Liver (tissue), 9 donors: ENCODE results near the gene TMEM45A. TPM values are rescaled to one million over a fixed set of nuclear protein-coding genes. Genes with fewer than 3 reads are reported as not detected.
"Not testable (repeated sequence)": the region's sequence is repeated elsewhere in the genome, so short reads cannot be mapped to it uniquely, and the experiment has no call there.

Experiments used
- DNase-seq: peaks from one replicate; pipeline ENCODE4 v3.0.0-alpha.2; 2017; ENCODE audit warnings: low spot score
- H3K27ac ChIP-seq, 2 donors: one replicate each; pipeline ENCODE4 v1.7.0; 2013; ENCODE audit warnings: inconsistent platforms in 2 of 2, low read length in 2 of 2, control low read depth in 1 of 2, low read depth in 1 of 2, mild to moderate bottlenecking in 1 of 2
- H3K27me3 ChIP-seq, 4 donors: one replicate each; pipeline versions ENCODE4 v1.6.1 to v1.7.0; 2013; ENCODE audit warnings: low read length in 3 of 4, inconsistent platforms in 1 of 4, mild to moderate bottlenecking in 1 of 4, moderate library complexity in 1 of 4; ENCODE audit not compliant: control insufficient read depth in 4 of 4, insufficient read depth in 4 of 4
- H3K36me3 ChIP-seq, 4 donors: one replicate each; pipeline versions ENCODE4 v1.6.1 to v1.7.0; 2013; ENCODE audit warnings: low read length in 3 of 4, mild to moderate bottlenecking in 3 of 4, low read depth in 1 of 4, moderate library complexity in 1 of 4; ENCODE audit not compliant: control insufficient read depth in 4 of 4, insufficient read depth in 3 of 4
- H3K4me1 ChIP-seq, 4 donors: one replicate each; pipeline versions ENCODE4 v1.6.1 to v1.7.0; 2013; ENCODE audit warnings: low read length in 3 of 4, mild to moderate bottlenecking in 3 of 4, moderate library complexity in 1 of 4; ENCODE audit not compliant: control insufficient read depth in 4 of 4, insufficient read depth in 4 of 4
- H3K4me3 ChIP-seq, 3 donors: one replicate each; pipeline versions ENCODE4 v1.6.1 to v1.7.0; 2013; ENCODE audit warnings: low read length in 3 of 3, control low read depth in 1 of 3, low read depth in 1 of 3, mild to moderate bottlenecking in 1 of 3
- H3K9ac ChIP-seq, 2 donors: one replicate each; pipeline ENCODE4 v1.7.0; 2013; ENCODE audit warnings: low read length in 2 of 2, mild to moderate bottlenecking in 2 of 2, moderate library complexity in 2 of 2, control low read depth in 1 of 2, low read depth in 1 of 2
- H3K9me3 ChIP-seq, 4 donors: one replicate each; pipeline versions ENCODE4 v1.6.1 to v1.7.0; 2013; ENCODE audit warnings: low read length in 3 of 4; ENCODE audit not compliant: control insufficient read depth in 4 of 4
- FOXA1 ChIP-seq: IDR thresholded peaks from 2 replicates; pipeline ENCODE4 v1.6.1; 2016; ENCODE audit warnings: antibody characterized with exemption
- FOXA2 ChIP-seq: IDR thresholded peaks from 2 replicates; pipeline ENCODE4 v1.6.1; 2016; ENCODE audit warnings: antibody characterized with exemption
- GABPA ChIP-seq, 2 donors: IDR thresholded peaks in 1 of 2; conservative IDR thresholded peaks in 1 of 2; 2 replicates each; pipeline ENCODE4 v1.6.1; 2016; ENCODE audit warnings: antibody characterized with exemption in 2 of 2, mild to moderate bottlenecking in 1 of 2, moderate library complexity in 1 of 2
- HNF4A ChIP-seq, 2 donors: conservative IDR thresholded peaks; 2 replicates each; pipeline ENCODE4 v1.6.1; 2016; ENCODE audit warnings: antibody characterized with exemption in 2 of 2, mild to moderate bottlenecking in 2 of 2
- HNF4G ChIP-seq: IDR thresholded peaks from 2 replicates; pipeline ENCODE4 v1.6.1; 2016; ENCODE audit warnings: antibody characterized with exemption
- JUND ChIP-seq, 2 donors: IDR thresholded peaks; 2 replicates each; pipeline ENCODE4 v1.6.1; 2016; ENCODE audit warnings: antibody characterized with exemption in 2 of 2
- NR2F2 ChIP-seq: IDR thresholded peaks from 2 replicates; pipeline ENCODE4 v1.6.1; 2016; ENCODE audit warnings: antibody characterized with exemption
- TAF1 ChIP-seq: conservative IDR thresholded peaks from 2 replicates; pipeline ENCODE4 v1.6.1; 2016; ENCODE audit warnings: antibody characterized with exemption, mild to moderate bottlenecking
- YY1 ChIP-seq: IDR thresholded peaks from 2 replicates; pipeline ENCODE4 v1.6.1; 2016; ENCODE audit warnings: antibody characterized with exemption, mild to moderate bottlenecking
- WGBS: extraction: QIAGEN DNeasy Blood & Tissue Kit; methylation state at CpG from one replicate; pipeline ENCODE4 v1.1.7; 2013; 5-methylcytosine and 5-hydroxymethylcytosine counted together
- polyA plus RNA-seq, 2 donors: library from polyadenylated mRNA; stranded (reverse) in 1 of 2; unstranded in 1 of 2; fragments of 200-250 nt in 1 of 2; fragments of >200 nt in 1 of 2; fragmentation: Nextera tagmentation in 1 of 2; extraction: Ambion mirVana in 1 of 2; gene quantifications; one replicate each; pipeline versions ENCODE4 v1.2.1 to v1.2.3, GENCODE V29; 2013 to 2015
- total RNA-seq, 2 donors: library from RNA; depleted of rRNA; stranded (reverse); fragments of >200 nt; gene quantifications; one replicate each; pipeline ENCODE4 v1.2.3, GENCODE V29; 2014
- TF ChIP-seq, protein P1 (sequence below): fragments of 150-350 bp; IDR thresholded peaks from 2 replicates; pipeline ENCODE4 v1.5.1; 2017; ENCODE audit warnings: improper control_type of control experiment, low read depth, low read length; ENCODE audit not compliant: missing input control
- TF ChIP-seq, protein P2 (sequence below): IDR thresholded peaks from 2 replicates; pipeline ENCODE4 v1.6.1; 2016; ENCODE audit warnings: antibody characterized with exemption
- TF ChIP-seq, protein P3 (sequence below): IDR thresholded peaks from 2 replicates; pipeline ENCODE4 v1.6.1; 2016; ENCODE audit warnings: antibody characterized with exemption, mild to moderate bottlenecking
- TF ChIP-seq, protein P4 (sequence below): IDR thresholded peaks from 2 replicates; pipeline ENCODE4 v1.6.1; 2016; ENCODE audit warnings: antibody characterized with exemption
- donor health status: healthy.
- donor health status: healthy.
- donor health status: healthy.
- donor health status: healthy.
- donor health status: healthy.

TMEM45A gene
- total and polyA plus RNA-seq, 4 donors, result 7.1 to 65.8 (median 45.1) TPM

DNA sequence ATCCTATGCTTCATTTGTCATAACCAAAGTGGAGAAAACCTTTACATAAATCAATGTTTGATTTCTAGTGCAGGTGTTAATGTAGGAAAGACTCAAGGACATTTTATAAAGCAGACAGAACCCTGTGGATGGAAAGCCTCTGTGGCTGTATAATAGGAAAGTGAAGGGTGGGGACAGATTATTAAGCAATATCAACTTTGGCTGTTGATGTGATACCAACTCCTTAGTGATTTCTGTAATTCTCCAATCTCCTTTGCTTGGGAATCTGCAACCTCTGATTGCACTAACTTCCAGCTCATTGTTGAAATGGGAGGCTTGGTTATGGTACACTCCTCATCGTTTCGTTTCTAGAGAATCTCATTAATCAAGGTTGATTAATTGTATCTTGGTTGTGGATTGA is 87.7 kb downstream of the TMEM45A start:
- Histone ChIP-seq H3K4me3 (no peak overlapping the region), H3K4me1 (peaks cover 2 to 12% (median 5%) of the 10 kb centered on the region in 4 donors), H3K36me3 (peaks cover 0 to 3% (median 0%) of the 10 kb centered on the region in 4 donors), H3K27ac (no peak overlapping the region), H3K9me3 (no peaks in the 10 kb centered on the region), H3K27me3 (no peaks in the 10 kb centered on the region), H3K9ac (no peak overlapping the region)
- WGBS, result 68% methylated on average over 2 of the region's 2 CpGs
- no peak for TF ChIP-seq FOXA1
- no peak for TF ChIP-seq JUND (IDR thresholded peaks at IDR 0.05)
- no peak for TF ChIP-seq HNF4G
- no peak for TF ChIP-seq FOXA2
- TF ChIP-seq HNF4A (conservative IDR thresholded peaks at IDR 0.05), result no peak
- TF ChIP-seq, protein P1, sequence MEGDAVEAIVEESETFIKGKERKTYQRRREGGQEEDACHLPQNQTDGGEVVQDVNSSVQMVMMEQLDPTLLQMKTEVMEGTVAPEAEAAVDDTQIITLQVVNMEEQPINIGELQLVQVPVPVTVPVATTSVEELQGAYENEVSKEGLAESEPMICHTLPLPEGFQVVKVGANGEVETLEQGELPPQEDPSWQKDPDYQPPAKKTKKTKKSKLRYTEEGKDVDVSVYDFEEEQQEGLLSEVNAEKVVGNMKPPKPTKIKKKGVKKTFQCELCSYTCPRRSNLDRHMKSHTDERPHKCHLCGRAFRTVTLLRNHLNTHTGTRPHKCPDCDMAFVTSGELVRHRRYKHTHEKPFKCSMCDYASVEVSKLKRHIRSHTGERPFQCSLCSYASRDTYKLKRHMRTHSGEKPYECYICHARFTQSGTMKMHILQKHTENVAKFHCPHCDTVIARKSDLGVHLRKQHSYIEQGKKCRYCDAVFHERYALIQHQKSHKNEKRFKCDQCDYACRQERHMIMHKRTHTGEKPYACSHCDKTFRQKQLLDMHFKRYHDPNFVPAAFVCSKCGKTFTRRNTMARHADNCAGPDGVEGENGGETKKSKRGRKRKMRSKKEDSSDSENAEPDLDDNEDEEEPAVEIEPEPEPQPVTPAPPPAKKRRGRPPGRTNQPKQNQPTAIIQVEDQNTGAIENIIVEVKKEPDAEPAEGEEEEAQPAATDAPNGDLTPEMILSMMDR, result no peak
- TF ChIP-seq TAF1, result no peak
- TF ChIP-seq NR2F2, result no peak
- TF ChIP-seq GABPA (IDR thresholded peaks at IDR 0.05 in 1 of 2, conservative IDR thresholded peaks at IDR 0.05 in 1 of 2), result no peak
- TF ChIP-seq, protein P2, sequence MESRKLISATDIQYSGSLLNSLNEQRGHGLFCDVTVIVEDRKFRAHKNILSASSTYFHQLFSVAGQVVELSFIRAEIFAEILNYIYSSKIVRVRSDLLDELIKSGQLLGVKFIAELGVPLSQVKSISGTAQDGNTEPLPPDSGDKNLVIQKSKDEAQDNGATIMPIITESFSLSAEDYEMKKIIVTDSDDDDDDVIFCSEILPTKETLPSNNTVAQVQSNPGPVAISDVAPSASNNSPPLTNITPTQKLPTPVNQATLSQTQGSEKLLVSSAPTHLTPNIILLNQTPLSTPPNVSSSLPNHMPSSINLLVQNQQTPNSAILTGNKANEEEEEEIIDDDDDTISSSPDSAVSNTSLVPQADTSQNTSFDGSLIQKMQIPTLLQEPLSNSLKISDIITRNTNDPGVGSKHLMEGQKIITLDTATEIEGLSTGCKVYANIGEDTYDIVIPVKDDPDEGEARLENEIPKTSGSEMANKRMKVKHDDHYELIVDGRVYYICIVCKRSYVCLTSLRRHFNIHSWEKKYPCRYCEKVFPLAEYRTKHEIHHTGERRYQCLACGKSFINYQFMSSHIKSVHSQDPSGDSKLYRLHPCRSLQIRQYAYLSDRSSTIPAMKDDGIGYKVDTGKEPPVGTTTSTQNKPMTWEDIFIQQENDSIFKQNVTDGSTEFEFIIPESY, result no peak
- TF ChIP-seq, protein P3, sequence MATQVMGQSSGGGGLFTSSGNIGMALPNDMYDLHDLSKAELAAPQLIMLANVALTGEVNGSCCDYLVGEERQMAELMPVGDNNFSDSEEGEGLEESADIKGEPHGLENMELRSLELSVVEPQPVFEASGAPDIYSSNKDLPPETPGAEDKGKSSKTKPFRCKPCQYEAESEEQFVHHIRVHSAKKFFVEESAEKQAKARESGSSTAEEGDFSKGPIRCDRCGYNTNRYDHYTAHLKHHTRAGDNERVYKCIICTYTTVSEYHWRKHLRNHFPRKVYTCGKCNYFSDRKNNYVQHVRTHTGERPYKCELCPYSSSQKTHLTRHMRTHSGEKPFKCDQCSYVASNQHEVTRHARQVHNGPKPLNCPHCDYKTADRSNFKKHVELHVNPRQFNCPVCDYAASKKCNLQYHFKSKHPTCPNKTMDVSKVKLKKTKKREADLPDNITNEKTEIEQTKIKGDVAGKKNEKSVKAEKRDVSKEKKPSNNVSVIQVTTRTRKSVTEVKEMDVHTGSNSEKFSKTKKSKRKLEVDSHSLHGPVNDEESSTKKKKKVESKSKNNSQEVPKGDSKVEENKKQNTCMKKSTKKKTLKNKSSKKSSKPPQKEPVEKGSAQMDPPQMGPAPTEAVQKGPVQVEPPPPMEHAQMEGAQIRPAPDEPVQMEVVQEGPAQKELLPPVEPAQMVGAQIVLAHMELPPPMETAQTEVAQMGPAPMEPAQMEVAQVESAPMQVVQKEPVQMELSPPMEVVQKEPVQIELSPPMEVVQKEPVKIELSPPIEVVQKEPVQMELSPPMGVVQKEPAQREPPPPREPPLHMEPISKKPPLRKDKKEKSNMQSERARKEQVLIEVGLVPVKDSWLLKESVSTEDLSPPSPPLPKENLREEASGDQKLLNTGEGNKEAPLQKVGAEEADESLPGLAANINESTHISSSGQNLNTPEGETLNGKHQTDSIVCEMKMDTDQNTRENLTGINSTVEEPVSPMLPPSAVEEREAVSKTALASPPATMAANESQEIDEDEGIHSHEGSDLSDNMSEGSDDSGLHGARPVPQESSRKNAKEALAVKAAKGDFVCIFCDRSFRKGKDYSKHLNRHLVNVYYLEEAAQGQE, result no peak
- DNase-seq, result no peak

DNA sequence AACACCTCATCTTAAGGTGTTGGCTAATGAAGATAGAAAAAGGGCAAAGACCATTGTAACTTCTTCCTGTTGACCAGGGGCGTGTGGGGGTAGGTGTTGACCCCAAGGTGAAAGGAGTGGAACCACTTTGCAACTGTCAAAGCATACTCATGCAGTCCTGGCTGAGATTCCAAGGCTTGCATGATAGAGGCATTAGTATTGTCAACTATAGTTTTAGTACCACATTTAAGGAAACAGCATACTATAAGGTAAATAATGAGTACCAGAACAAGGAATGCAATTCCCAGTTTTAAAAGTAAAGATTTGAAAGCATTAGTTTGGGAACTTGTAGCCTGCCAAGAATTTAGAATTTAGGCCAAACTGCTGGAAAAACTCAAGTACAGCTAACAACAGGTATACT is 89.2 kb downstream of the TMEM45A start:
- DNase-seq, result no peak
- Histone ChIP-seq H3K4me1 (peaks cover 2 to 10% (median 5%) of the 10 kb centered on the region in 4 donors), H3K27me3 (no peaks in the 10 kb centered on the region), H3K9ac (no peak overlapping the region), H3K36me3 (peaks cover 0 to 3% (median 0%) of the 10 kb centered on the region in 4 donors), H3K9me3 (no peaks in the 10 kb centered on the region), H3K4me3 (no peak overlapping the region), H3K27ac (no peak overlapping the region)
- TF ChIP-seq YY1 (no peak), JUND (IDR thresholded peaks at IDR 0.05) (no peak), NR2F2 (no peak), HNF4G (no peak), FOXA2 (no peak)
- TF ChIP-seq, protein P4, sequence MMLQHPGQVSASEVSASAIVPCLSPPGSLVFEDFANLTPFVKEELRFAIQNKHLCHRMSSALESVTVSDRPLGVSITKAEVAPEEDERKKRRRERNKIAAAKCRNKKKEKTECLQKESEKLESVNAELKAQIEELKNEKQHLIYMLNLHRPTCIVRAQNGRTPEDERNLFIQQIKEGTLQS, result no peak
- WGBS, result 83% methylated on average over 1 of the region's 1 CpG

DNA sequence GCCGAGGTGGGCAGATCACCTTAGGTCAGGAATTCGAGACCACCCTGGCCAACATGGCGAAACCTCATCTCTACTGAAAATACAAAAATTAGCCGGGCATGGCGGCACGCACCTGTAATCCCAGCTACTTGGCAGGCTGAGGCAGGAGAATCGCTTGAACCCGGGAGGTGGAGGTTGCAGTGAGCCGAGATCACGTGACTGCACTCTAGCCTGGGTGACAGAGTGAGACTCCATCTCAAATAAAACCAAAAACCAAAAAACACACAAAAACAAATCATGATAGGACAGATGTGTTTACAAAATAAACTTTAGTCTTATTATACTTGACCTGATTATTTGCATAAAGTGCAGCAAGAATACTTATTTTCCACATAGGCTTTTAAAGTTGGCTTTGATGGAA is 89.7 kb downstream of the TMEM45A start:
- not testable (repeated sequence) for H3K4me1 ChIP-seq, H3K4me3 ChIP-seq, DNase-seq, H3K27ac ChIP-seq, H3K9me3 ChIP-seq, H3K36me3 ChIP-seq, H3K9ac ChIP-seq, H3K27me3 ChIP-seq
- WGBS, result 95% methylated on average over 10 of the region's 10 CpGs
